CD4-positive, alpha-beta T cell treated with Interleukin-17A for 1 hour (primary cell): ENCODE measurements around the gene KIF14.
A peak's percentile ranks its signal among the peaks of the same experiment; 100 is the strongest.
"Not testable (repeated sequence)": the region's sequence is repeated elsewhere in the genome, so short reads cannot be mapped to it uniquely, and the experiment has no call there.

Source experiments
- DNase-seq: peaks from one replicate; pipeline ENCODE4 v3.0.0-alpha.2; 2020

Gene KIF14

DNA sequence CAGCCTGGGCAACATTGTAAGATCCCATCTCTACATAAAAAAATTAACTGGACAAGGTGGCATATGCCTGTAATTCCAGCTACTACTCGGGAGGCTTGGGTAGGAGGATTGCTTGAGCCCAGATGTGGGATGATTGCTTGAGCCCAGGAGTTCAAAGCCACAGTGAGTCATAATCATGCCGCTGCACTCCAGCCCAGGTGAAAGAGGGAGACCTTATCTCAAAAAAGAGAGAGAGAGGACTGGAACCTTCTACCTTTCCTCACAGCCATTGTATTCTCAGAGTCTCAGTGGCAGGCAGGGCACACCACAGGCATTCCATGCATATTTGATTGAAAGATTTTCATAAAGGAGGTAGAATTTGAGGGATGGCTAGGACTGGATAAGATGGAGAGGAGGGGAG, 78.4 kb downstream of the KIF14 start:
- DNase-seq: no peak

- DNase-seq: no peak
Measured at GRCh38 chr1:200540281-200540680, 80.3 kb downstream of the KIF14 start.

GRCh38 chr1:200538179-200538578, 82.4 kb downstream of the KIF14 start:
- no peak for DNase-seq

- DNase-seq: peak; percentile 21
Measured at GRCh38 chr1:200535605-200536004, 84.9 kb downstream of the KIF14 start.

- peak; percentile 53 for DNase-seq
Measured at GRCh38 chr1:200530623-200531261, 89.8 kb downstream of the KIF14 start.

- no peak for DNase-seq
Measured at GRCh38 chr1:200528858-200529606, 91.5 kb downstream of the KIF14 start.

GRCh38 chr1:200527670-200528069, 92.9 kb downstream of the KIF14 start:
- no peak for DNase-seq

DNA sequence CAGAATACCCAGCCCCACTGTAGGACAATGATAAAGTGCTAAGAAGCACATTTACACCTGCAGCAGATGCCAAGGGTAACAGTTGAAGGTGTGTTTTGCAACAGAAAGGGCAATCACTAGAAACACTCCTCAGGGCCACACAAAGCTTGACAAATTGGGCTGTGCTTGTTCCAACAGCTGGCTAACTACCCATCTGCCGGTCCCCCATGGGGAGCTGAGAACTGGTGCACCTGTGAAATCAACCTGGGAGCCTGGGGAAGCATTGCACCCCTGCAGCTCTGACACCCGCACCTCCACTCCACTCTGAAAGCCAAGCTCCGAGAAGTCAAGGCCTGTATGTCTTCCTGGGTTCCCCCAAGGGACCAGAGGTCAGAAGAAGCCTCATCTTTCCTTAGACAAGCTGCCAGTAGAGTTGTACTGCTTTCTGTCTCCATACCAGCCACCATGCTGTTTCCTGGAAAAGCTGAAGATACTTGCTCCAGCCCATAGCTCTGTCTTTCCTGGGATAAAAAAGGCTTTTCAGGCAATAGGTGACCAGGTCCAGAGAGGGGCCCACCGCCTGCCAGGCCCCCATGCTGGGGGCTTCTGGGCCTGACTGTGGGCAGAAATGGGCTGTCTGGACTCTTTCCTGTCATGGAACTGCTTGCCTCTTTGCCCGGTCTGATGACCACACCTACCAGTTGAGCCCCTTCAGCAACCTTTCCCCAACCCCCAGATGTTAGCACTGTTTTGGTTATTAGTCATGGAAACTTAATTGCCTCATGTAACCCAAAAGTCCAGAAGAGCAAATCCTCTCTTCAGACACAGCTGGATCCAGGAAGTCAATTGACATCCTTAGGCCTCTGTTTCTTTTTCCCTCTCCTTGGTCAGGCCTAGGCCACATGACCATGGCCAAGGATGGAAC, 93.6 kb downstream of the KIF14 start:
- DNase-seq: no peak

DNA sequence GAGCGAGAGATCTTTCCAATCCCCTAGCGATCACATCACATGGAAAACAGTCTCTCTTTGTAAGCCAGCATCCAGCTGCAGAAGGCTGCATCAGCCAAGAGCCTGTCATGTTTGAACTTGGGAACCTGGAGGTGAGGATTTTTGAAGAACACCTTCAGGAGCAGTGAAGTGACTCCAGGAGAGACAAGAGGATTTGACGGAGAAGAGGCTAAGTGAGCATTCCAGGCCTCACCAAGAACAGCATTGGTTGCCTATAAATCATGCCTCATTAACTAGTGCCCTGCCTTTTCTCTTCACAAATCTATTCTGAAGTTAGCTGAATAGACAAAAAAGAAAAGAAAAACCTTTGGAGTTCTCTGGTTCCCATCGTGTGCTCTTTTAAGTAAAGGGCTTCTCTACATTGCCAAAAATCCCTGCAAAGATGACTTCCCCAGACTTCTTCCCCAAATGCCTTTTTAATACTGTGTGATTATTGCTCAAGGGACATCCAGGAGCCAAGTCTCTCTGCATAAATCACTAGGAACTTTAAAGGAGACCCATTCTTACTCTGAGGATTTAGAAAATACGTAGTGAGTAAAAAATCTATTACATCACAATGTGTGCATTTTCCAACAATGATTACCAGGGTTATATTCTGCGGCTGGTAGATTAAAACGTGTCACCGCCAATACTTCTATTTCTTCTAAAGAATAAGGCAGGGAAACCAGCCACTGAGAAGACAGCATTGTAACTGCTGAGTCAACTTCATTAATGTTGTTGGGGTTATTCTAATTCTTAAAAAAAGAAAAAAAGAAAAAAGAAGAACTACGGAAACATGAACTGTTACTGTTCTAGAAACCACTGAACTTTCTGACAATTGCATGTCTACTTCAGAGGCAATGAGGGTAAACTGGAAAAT, 95.2 kb downstream of the KIF14 start:
- no peak for DNase-seq

DNA sequence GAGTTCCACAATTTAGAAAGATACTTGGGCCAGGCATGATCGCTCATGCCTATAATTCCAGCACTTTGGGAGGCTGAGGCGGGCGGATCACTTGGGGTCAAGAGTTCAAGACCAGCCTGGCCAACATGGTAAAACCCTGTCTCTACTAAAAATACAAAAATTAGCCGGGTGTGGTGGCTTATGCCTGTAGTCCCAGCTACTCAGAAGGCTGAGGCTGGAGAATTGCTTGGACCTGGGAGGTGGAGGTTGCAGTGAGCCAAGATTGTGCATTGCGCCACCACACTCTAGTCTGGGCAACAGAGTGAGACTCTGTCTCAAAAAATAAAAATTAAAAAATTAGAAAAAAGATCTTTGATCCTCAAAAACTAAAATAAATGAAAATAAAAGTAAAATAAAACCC, 96.0 kb downstream of the KIF14 start:
- DNase-seq: not testable (repeated sequence)

DNA sequence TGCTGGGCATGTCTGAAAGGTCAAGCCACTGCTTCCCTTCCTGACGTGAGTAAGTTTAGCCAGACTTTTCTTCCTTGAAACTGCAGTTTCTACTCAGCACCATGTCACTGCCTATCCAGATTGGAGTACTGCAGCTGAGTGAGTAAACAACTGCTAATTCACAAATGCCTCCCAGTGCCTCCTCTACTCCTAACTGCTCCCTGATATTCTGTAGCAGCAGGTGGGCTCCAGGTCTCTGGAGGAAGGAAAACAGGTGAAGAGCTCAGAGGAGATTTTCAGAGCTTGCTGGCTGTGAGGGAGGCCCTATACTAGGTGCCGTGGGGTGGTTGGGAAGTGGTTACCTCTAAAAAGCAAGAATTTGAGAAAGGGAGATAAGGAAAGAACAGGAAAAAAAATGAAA, 96.5 kb downstream of the KIF14 start:
- DNase-seq: no peak

DNA sequence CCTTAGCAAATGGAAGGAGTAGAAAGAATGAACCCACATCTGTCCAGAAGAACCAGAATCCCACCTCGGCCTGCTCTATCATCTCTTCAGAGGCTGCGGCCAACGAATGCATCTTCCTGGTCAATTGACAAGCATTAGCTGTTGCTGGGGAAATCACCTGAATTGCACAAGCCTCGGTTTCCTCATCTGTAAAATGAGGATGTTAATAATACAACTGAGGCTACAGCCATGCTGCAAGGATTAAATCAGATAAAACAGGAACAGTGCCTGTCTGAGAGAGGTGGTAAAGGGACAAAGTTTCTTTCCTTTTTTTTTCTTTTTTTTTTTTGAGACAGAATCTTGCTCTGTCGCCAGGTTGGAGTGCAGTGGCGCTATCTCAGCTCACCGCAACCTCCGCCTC, 99.8 kb downstream of the KIF14 start:
- no peak for DNase-seq

- no peak for DNase-seq
Measured at GRCh38 chr1:200518524-200518923, 102.0 kb downstream of the KIF14 start.

- no peak for DNase-seq
Measured at GRCh38 chr1:200512191-200512590, 108.4 kb downstream of the KIF14 start.

DNA sequence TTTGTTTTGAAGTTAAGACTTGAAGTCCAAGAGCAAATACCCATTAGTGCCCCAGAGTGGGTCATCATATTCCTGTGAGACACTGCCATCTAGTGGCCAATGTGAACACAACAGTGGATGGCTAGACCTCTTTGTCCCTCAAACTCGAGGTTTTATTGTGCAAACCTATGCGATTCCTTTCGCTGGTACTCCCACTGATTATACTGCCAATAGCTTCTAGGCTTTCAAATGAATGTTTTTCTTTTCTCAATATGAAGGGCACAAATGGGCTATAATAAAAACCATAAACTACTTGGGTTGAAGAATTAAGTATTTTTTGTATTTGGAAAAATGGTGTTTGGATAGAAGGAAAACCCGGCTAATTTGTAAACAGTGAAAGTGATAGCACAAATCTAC, 110.3 kb downstream of the KIF14 start:
- DNase-seq: peak; percentile 75

- DNase-seq: no peak
Measured at GRCh38 chr1:200506471-200506870, 114.1 kb downstream of the KIF14 start.

DNA sequence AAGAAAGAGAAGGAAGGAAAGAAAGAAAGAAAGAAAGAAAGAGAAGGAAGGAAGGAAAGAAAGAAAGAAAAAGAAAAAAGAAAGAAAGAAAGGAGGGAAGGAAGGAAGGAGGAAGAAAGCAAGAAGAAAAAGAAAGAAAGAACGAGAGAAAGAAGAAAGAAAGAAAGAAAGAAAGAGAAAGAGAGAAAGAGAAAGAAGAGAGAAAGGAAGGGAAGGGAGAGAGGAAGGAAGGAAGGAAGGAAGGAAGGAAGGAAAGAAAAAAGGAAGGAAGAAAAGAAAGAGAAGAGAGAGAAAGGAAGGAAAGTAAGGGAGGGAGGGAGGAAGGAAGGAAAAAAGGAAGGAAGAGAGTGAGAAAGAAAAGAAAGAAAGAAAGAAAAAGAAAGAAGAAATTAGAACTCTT, 115.3 kb downstream of the KIF14 start:
- no peak for DNase-seq
